ENCODE measurements around the gene NAPA.

GRCh38 chr19:47446534-47447469 is 68.1 kb downstream of the NAPA start:
- TF ChIP-seq GATA2 (IDR thresholded peaks at IDR 0.05; ENCODE audit: low read depth, low read length) = no peak
- no peak for TF ChIP-seq GATA3 (IDR thresholded peaks at IDR 0.05; ENCODE audit: low read depth, low read length)
